ENCODE results near the gene MAP2K3.

MAP2K3 gene

GRCh38 chr17:21284319-21285163, at the start of gene MAP2K3:
Gene MAP2K3 (plus strand): TSS chr17:21284711. CDS start chr17:21284921, 210 bp downstream.
- DNase-seq (ENCODE audit: low read depth in 2 of 2) = peak; percentile 97 to 98

- no peak for DNase-seq (ENCODE audit: low read depth in 2 of 2)
Measured at GRCh38 chr17:21235921-21236320, 48.6 kb upstream of the MAP2K3 start.

GRCh38 chr17:21239680-21240368, 44.7 kb upstream of the MAP2K3 start:
- DNase-seq (ENCODE audit: low read depth in 2 of 2) = no peak

- no peak for DNase-seq (ENCODE audit: low read depth in 2 of 2)
Measured at GRCh38 chr17:21240369-21241055, 44.0 kb upstream of the MAP2K3 start.

- DNase-seq (ENCODE audit: low read depth in 2 of 2) = no peak
Measured at GRCh38 chr17:21241564-21241963, 42.9 kb upstream of the MAP2K3 start.

GRCh38 chr17:21242026-21242697, 42.3 kb upstream of the MAP2K3 start:
- no peak for DNase-seq (ENCODE audit: low read depth in 2 of 2)

GRCh38 chr17:21242780-21243515, 41.6 kb upstream of the MAP2K3 start:
- DNase-seq (ENCODE audit: low read depth in 2 of 2) = no peak

GRCh38 chr17:21243516-21244303, 40.8 kb upstream of the MAP2K3 start:
- DNase-seq (ENCODE audit: low read depth in 2 of 2) = no peak

- no peak for DNase-seq (ENCODE audit: low read depth in 2 of 2)
Measured at GRCh38 chr17:21245639-21246084, 38.8 kb upstream of the MAP2K3 start.

- DNase-seq (ENCODE audit: low read depth in 2 of 2) = no peak
Measured at GRCh38 chr17:21246698-21247097, 37.8 kb upstream of the MAP2K3 start.

- DNase-seq (ENCODE audit: low read depth in 2 of 2) = no peak
Measured at GRCh38 chr17:21247552-21248258, 36.8 kb upstream of the MAP2K3 start.

- no peak for DNase-seq (ENCODE audit: low read depth in 2 of 2)
Measured at GRCh38 chr17:21248500-21248899, 36.0 kb upstream of the MAP2K3 start.

GRCh38 chr17:21249086-21249795, 35.3 kb upstream of the MAP2K3 start:
- DNase-seq (ENCODE audit: low read depth in 2 of 2) = no peak

- no peak for DNase-seq (ENCODE audit: low read depth in 2 of 2)
Measured at GRCh38 chr17:21249920-21250703, 34.4 kb upstream of the MAP2K3 start.

- no peak for DNase-seq (ENCODE audit: low read depth in 2 of 2)
Measured at GRCh38 chr17:21250854-21251253, 33.7 kb upstream of the MAP2K3 start.

GRCh38 chr17:21251337-21252010, 33.0 kb upstream of the MAP2K3 start:
- DNase-seq (ENCODE audit: low read depth in 2 of 2) = no peak

- DNase-seq (ENCODE audit: low read depth in 2 of 2) = no peak
Measured at GRCh38 chr17:21252289-21252795, 32.2 kb upstream of the MAP2K3 start.

Data from stimulated activated CD8-positive, alpha-beta memory T cell treated with anti-CD3 and anti-CD28 coated beads, Interleukin-15, amount 100 ng/mL, for 48 hours (primary cell).